Thoracic aorta (tissue), 2 donors: ENCODE measurements around the gene INPP5J. TPM values are rescaled to one million over a fixed set of nuclear protein-coding genes. Genes with fewer than 3 reads are reported as not detected.

Experiments used
- ATAC-seq: fragments of 150-250 bp; one replicate; pipeline ENCODE4 v1.8.0; 2017; ENCODE audit warnings: low read depth; ENCODE audit not compliant: insufficient number of reproducible peaks, low FRiP score
- DNase-seq: peaks from one replicate; pipeline ENCODE4 v3.0.0-alpha.2; 2020; ENCODE audit warnings: low spot score
- H3K27ac ChIP-seq, 2 donors: fragments of 200-600 bp; sonication (generic); 1 replicate in 1 of 2; 2 replicates in 1 of 2; pipeline ENCODE4 v1.5.1; 2016; ENCODE audit warnings: mild to moderate bottlenecking in 2 of 2, moderate library complexity in 2 of 2
- H3K27me3 ChIP-seq: fragments of 200-600 bp; sonication (generic); replicated peaks from 2 replicates; pipeline ENCODE4 v1.6.0; 2016; ENCODE audit warnings: mild to moderate bottlenecking; ENCODE audit not compliant: insufficient read depth
- H3K36me3 ChIP-seq: fragments of 200-600 bp; sonication (generic); one replicate; pipeline ENCODE4 v1.5.1; 2016
- H3K4me1 ChIP-seq, 2 donors: fragments of 200-600 bp; sonication (generic); 1 replicate in 1 of 2; 2 replicates in 1 of 2; pipeline versions ENCODE4 v1.5.1 to v1.6.0; 2016; ENCODE audit warnings: low read depth in 2 of 2, mild to moderate bottlenecking in 1 of 2; ENCODE audit not compliant: control insufficient read depth in 1 of 2
- H3K4me3 ChIP-seq: fragments of 200-600 bp; sonication (generic); 2 replicates; pipeline ENCODE4 v1.5.1; 2016; ENCODE audit warnings: mild to moderate bottlenecking
- H3K9me3 ChIP-seq: fragments of 200-600 bp; sonication (generic); 2 replicates; pipeline ENCODE4 v1.5.1; 2016
- CTCF ChIP-seq: fragments of 200-600 bp; sonication (generic); IDR thresholded peaks from one replicate; pipeline ENCODE4 v1.5.1; 2019; ENCODE audit warnings: antibody characterized with exemption
- total RNA-seq, 2 donors: library from RNA; depleted of rRNA; stranded (reverse); fragments of >200 nt; gene quantifications; one replicate each; pipeline versions ENCODE4 v1.1.0 to v1.2.3, GENCODE V29; 2016

Gene INPP5J
- total RNA-seq, 2 donors from 2014 or later = 2.3 to 4.1 TPM

- TF ChIP-seq CTCF = no peak
- ATAC-seq (no peak), DNase-seq (no peak)
- Histone ChIP-seq H3K4me3 (no peak overlapping the region), H3K27ac (no peak overlapping the region), H3K4me1 (peaks cover 7 to 41% of the 10 kb centered on the region in 2 donors), H3K36me3 (peaks cover 4% of the 10 kb centered on the region), H3K27me3 (no peaks in the 10 kb centered on the region), H3K9me3 (no peaks in the 10 kb centered on the region)
Observed at GRCh38 chr22:31079095-31079642, 43.6 kb upstream of the INPP5J start.

- DNase-seq (no peak), ATAC-seq (no peak)
- Histone ChIP-seq H3K9me3 (no peaks in the 10 kb centered on the region), H3K36me3 (peaks cover 4% of the 10 kb centered on the region), H3K4me1 (peaks cover 7 to 37% of the 10 kb centered on the region in 2 donors), H3K27ac (peak overlapping the region; percentile 88 to 92), H3K4me3 (peak overlapping the region; percentile 76), H3K27me3 (no peaks in the 10 kb centered on the region)
- no peak for TF ChIP-seq CTCF
Observed at GRCh38 chr22:31080164-31080847, 42.5 kb upstream of the INPP5J start.

GRCh38 chr22:31080848-31081649 is 41.7 kb upstream of the INPP5J start, which contains the start of gene SMTN:
TSS of gene SMTN (plus strand) at chr22:31081318. CDS start at chr22:31083259, 1,941 bp downstream.
- peak; percentile 68 for ATAC-seq

GRCh38 chr22:31081963-31082605 is 40.7 kb upstream of the INPP5J start:
- Histone ChIP-seq H3K36me3 (peaks cover 11% of the 10 kb centered on the region), H3K27me3 (no peaks in the 10 kb centered on the region), H3K4me3 (peak overlapping the region; percentile 76), H3K9me3 (no peaks in the 10 kb centered on the region), H3K27ac (peak overlapping the region; percentile 88 to 92), H3K4me1 (peaks cover 16 to 39% of the 10 kb centered on the region in 2 donors)
- ATAC-seq (no peak), DNase-seq (no peak)
- TF ChIP-seq CTCF = no peak

More at GRCh38 chr22:31080848-31081649, 41.7 kb upstream of the INPP5J start, which contains the start of gene SMTN:
- H3K27me3 ChIP-seq = no peaks in the 10 kb centered on the region
- no peak for DNase-seq
- peak within 1 kb of the TSS; percentile 76 for H3K4me3 ChIP-seq
- H3K9me3 ChIP-seq = no peaks in the 10 kb centered on the region
- H3K36me3 ChIP-seq = peaks cover 4% of the 10 kb centered on the region
- peak within 1 kb of the TSS; percentile 88 to 92 for H3K27ac ChIP-seq
- H3K4me1 ChIP-seq = peaks cover 12 to 36% of the 10 kb centered on the region in 2 donors
- no peak for TF ChIP-seq CTCF
